Measurements from ENCODE around the gene THSD1. TPM values are rescaled to one million over a fixed set of nuclear protein-coding genes. Genes with fewer than 3 reads are reported as not detected.
A peak's percentile ranks its signal among the peaks of the same experiment; 100 is the strongest.

Gene THSD1
- total and polyA plus RNA-seq, 9 of the 15 experiments (the other 6 are each of a cell fraction or from before 2014, with no cell fraction given): 0.01 to 0.11 (median 0.04) TPM; not detected in 2

- TF ChIP-seq MGA (IDR thresholded peaks at IDR 0.05) (peak; percentile 51), CCNT2 (IDR thresholded peaks at IDR 0.05; ENCODE audit: borderline replicate concordance, extremely low read depth, insufficient read length, low read depth, low read length) (peak; percentile 73), CXXC5 (CRISPR knock-in tag; IDR thresholded peaks at IDR 0.05) (peak; percentile 84), DACH1 (IDR thresholded peaks at IDR 0.05; ENCODE audit: partially characterized antibody) (no peak), ZKSCAN1 (IDR thresholded peaks at IDR 0.05; ENCODE audit: low read depth, low read length) (peak; percentile 30; the same call in 1 of the 2 replicates), FOXM1 (IDR thresholded peaks at IDR 0.05; ENCODE audit: low read depth) (no peak), FOXM1 (CRISPR knock-in tag; IDR thresholded peaks at IDR 0.05; ENCODE audit: low read depth) (peak; percentile 66), CTBP1 (IDR thresholded peaks at IDR 0.05; ENCODE audit: borderline replicate concordance) (peak; percentile 95), PHF8 (IDR thresholded peaks at IDR 0.05; ENCODE audit: borderline replicate concordance, low read length) (peak; percentile 92), E2F4 (CRISPR knock-in tag; IDR thresholded peaks at IDR 0.05; ENCODE audit: low read depth) (no peak), FOXP4 (CRISPR knock-in tag; IDR thresholded peaks at IDR 0.05; ENCODE audit: borderline replicate concordance) (0 out of 2 replicates have a peak, but pooled peaks have one; percentile 36), ZBTB17 (CRISPR knock-in tag; IDR thresholded peaks at IDR 0.05) (0 out of 2 replicates have a peak, but pooled peaks have one; percentile 24)
These were observed 44.2 kb upstream of the THSD1 start, which contains the start of gene VPS36 (continued) for GRCh38 chr13:52450012-52450792.

Measured in K562 (cell line).